ENCODE results near the gene MYT1.

The MYT1 gene

DNA sequence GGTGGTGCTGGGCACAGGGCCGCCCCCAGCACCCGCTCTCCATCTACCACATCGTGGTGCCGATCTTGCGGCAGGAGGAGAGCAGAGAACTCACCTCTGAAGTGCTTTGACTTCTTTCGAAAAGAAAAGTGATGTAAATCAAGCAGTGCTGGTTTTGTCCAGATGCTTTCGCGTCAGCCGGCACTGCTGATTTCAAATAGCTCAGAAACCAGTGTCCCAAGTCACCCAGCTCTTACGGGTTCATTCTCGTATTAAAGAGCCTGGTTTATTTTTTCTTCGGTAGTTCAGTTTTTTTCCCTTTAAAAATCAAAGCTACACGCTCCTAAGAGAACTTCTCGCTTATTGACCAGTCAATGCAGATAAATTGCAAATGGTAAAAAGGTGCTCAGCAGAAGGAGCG is 32.1 kb downstream of the MYT1 start:
- DNase-seq: no peak

GRCh38 chr20:64196847-64197306 is 32.6 kb downstream of the MYT1 start:
- DNase-seq: no peak

DNA sequence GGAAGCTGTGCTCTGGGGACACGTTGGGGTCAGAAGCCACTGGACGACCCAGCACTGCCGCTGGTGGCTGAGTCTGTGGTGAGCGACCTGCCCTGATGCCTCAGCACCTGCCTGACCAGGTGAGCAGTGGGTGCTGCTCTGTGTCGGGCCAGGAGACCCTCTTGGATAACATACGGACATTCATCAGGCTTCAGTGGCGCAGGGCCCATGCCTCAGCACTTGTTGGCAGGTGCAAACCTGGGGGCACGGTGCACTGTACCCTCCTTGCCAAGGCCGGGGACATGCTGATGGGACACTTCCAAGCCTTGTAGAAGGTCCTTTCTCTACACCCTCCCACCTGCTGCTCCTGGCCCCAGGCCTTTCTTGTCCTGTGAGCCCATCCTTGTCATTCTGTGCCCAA is 34.1 kb downstream of the MYT1 start:
- no peak for DNase-seq

GRCh38 chr20:64199395-64199794 is 35.1 kb downstream of the MYT1 start:
- DNase-seq: no peak

DNA sequence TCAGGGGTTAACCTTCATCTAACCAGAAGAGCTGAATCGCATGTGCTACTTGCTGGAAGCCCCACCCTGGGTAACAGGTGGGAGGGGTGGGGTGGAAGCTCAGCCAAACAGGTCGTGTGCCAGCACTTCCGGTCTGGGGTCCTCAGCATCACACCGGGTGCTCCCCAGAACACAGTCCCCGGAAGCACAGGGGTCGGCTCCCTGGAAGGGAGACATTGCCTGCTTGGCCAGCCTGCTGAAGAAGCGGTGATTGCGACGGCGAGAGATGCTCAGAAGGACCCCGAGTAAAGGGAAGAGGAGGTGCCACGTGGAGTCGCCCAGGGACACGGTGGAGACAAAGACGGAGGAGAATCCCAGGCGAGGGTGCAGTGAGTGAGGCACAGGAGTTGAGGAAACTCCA is 36.5 kb downstream of the MYT1 start:
- no peak for DNase-seq

- DNase-seq: no peak
Observed at GRCh38 chr20:64201653-64202052, 37.4 kb downstream of the MYT1 start.

GRCh38 chr20:64203037-64203777 is 39.0 kb downstream of the MYT1 start:
- no peak for DNase-seq

GRCh38 chr20:64205611-64206026 is 41.4 kb downstream of the MYT1 start:
- no peak for DNase-seq

DNA sequence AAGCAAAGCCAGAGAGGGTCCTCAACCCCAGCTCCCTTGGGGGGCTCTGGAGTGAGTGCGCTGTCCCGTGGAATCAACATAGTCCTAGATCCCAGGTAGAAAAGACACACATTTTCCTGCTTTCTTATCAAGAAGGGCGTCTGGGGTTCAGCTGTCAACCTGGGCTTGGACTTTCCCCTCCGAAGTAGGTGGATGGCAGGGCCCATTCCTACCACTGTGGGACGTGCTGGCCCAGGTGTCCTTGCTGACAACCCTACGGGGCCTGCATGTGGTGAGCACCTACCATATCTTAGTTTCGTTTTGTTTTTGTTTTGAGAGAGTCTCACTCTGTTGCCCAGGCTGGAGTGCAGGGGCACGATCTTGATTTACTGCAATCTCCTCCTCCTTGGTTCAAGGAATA is 42.4 kb downstream of the MYT1 start:
- no peak for DNase-seq

- DNase-seq: no peak
Observed at GRCh38 chr20:64207641-64208590, 43.7 kb downstream of the MYT1 start.

DNA sequence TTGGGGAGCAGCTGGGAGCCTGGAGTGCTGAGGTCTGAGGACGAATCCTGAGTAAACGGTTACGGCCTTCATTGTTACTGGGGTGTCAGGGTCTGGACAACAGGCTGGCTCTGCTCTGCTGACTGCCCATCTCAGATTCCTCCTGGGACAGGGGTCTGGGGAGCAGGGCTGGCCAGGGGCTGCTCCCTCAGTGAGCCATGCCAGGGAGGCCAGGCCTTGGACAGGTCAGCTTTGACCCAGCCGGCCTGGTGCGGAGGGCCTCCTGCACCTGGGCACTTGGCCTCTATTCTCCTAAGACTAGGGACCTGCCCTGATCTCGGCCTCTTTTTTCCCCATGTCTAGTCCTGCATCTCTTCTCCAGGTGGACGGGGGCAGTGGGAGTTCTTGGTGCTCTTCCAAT is 44.9 kb downstream of the MYT1 start:
- no peak for DNase-seq

DNA sequence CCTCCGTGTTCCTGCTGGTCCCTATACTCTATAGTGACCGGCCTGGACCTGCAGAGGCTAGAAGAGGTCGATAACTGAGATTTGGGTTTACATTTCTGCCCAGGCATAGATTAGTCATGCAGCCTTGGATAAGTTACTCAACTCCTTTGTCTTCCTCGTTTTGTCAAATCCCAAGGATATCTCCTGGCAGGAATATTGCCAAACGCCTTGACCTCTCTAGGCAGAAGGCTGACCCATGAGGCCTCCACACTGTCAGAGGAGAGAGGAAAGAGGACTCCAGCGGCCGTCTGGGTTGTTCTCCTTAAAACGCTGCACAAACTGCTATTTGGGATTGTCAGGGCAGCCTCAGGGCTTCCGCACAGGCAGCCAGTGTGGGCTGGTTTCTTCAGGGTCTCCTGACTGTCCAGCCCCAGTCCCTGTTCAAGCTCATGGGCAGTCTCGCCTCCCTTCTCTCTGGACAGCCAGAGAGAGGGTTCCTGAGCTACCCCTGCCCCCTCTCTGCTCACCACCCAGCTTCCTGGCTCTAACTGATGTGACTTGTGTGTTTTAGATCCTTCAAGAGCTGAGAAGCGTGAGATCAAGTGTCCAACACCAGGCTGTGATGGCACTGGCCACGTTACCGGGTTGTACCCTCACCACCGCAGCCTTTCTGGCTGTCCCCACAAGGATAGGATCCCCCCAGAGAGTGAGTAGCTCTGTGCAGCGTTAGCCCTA is 46.6 kb downstream of the MYT1 start:
- no peak for DNase-seq

GRCh38 chr20:64211874-64212658 is 47.8 kb downstream of the MYT1 start:
- DNase-seq: no peak

DNA sequence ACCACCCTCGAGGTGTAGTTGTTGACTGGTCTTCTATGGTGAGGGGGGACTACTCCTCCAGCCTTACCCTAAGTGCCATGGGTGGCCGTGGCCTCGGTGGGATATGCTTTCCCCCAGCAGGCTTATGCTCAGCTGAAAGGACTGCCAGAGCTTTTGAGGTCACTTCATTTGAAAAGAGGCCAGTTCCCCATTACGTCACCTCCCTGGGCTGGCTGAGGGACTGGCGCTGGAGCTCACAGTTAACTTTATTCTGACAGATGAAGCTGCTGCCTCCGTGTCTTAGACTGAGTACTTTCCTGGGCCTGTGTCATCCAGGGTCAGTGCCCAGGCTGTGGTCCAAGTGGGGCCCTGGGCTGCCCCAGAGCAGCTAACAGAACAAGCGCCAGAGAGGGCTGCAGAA is 48.5 kb downstream of the MYT1 start:
- DNase-seq: no peak

DNA sequence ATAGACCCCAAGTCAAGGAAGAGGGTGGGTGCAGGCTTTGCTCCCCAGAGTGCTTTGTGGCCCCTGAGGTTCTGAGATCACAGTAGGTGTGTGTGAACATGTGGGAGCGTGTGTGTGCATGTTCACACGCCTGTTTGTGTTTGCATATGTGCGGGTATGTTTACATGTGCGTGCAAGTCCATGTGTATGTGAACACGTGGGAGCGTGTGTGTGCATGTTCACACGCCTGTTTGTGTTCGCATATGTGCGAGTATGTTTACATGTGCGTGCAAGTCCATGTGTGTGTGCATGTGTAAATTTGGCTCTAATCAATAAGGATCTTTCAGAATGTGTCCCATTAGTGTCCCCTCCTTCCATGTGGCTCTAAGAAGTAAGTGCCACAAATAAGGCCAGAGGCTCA is 49.9 kb downstream of the MYT1 start:
- no peak for DNase-seq

GRCh38 chr20:64214952-64215351 is 50.7 kb downstream of the MYT1 start:
- DNase-seq: no peak

DNA sequence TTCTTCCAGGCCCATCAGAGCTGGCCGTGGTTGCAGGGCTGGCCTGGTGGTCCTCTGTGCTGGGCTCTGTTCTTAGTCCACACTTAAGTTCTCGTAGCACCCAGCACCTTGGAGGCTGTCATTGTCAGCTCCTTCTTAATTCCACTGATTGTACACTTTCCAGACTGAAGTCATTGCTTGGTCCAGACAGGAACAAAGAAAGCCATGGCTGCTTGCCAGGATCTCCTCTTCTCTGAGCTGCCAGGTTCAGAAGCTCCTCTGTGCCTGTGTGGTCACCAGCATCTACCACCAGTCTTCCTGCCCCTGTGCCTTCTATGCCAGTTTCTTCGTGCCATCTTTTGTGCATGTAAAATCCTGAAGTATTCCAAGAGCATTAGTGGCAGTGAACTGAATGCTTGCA is 51.8 kb downstream of the MYT1 start:
- DNase-seq: no peak

DNA sequence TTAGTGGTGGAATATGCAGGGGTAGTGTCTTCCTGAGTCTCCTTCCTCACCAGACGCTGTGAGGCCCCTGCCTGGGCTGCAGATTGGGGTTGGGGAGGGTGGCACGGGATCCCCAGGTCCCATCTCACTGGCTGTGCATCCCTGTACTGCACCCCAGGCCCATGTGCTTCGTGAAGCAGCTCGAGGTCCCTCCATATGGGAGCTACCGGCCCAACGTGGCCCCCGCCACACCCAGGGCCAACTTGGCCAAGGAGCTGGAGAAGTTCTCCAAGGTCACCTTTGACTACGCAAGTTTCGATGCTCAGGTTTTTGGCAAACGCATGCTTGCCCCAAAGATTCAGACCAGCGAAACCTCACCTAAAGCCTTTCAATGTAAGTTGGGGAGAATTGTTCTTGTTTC is 52.7 kb downstream of the MYT1 start:
- DNase-seq: no peak

DNA sequence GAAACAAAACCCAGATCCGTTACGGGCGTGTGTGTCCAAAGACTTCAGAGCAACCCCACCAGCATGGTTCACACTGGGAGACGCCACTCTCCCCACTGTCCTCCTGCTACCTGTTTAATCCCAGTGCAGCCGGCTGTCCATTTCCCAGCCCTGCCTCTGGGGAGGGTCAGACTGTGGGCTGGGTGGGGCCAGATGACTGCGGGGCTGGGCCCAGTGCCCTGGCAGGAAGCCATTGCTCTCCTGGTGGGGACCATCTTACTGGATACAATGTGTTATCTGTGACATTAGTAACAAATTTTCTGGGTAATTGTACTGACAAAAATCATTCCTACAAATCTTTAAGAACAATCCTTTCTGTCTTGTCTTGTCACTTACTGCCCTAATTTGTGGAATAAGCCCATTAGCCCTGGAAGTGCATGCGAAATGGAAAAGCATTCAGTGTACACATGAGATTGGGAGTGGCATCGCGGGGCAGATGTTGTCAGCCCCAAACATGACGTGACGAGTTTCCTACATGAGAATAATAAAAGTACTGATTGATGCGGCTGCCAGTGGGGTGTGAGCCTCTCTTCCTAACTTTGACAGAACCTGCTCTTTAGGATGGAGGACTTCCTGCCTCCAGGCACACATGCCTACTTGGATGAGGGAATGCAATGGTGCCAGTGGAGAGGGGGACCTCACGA is 53.4 kb downstream of the MYT1 start:
- no peak for DNase-seq

GRCh38 chr20:64219202-64219601 is 55.0 kb downstream of the MYT1 start:
- DNase-seq: no peak

GRCh38 chr20:64219730-64220129 is 55.5 kb downstream of the MYT1 start:
- DNase-seq: no peak

DNA sequence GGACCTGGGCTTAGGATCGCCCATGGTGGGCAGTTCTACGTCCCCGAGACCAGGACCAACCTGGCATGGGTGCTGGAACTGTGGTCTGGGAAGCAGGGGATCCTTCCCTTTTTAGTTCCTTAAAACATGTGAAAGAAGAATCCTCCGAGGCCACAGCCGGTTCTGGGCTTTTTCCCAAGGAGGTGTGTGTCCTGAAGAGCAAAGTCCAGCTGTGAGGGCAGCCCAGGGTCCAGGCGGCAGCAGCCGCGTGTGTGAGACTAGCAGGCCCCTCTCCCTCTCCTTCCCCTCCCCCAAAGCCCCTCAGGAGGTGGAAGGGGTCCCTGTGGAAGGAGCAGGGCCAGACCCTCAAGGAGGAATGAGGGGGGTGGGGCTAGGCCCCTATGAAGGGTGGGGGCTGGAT is 56.2 kb downstream of the MYT1 start:
- DNase-seq: no peak
